Lower lobe of right lung (tissue), 2 donors: ENCODE measurements around the gene VENTX. TPM values are rescaled to one million over a fixed set of nuclear protein-coding genes. Genes with fewer than 3 reads are reported as not detected.

Experiments
- ATAC-seq, 2 donors: fragments of 200-7000 bp; cut with Tn5 transposase; one replicate each; pipeline ENCODE4 v1.9.1; 2020 to 2022; ENCODE audit warnings: mild to moderate bottlenecking in 2 of 2, moderate library complexity in 2 of 2
- DNase-seq: peaks from one replicate; pipeline ENCODE4 v3.0.0-alpha.2; 2020
- H3K27ac ChIP-seq: fragments of 200-600 bp; one replicate; pipeline ENCODE4 v1.8.0; 2022
- H3K27me3 ChIP-seq: fragments of 200-600 bp; one replicate; pipeline ENCODE4 v1.8.0; 2022; ENCODE audit warnings: low read depth
- H3K36me3 ChIP-seq: fragments of 200-600 bp; one replicate; pipeline ENCODE4 v1.8.0; 2022; ENCODE audit warnings: mild to moderate bottlenecking
- H3K4me1 ChIP-seq: fragments of 200-600 bp; one replicate; pipeline ENCODE4 v1.8.0; 2022
- H3K4me3 ChIP-seq: fragments of 200-600 bp; one replicate; pipeline ENCODE4 v1.8.0; 2022; ENCODE audit warnings: mild to moderate bottlenecking
- H3K9me3 ChIP-seq: fragments of 200-600 bp; one replicate; pipeline ENCODE4 v1.8.0; 2022
- CTCF ChIP-seq: fragments of 200-600 bp; IDR thresholded peaks from one replicate; pipeline ENCODE4 v1.8.0; 2022; ENCODE audit warnings: antibody characterized with exemption, mild to moderate bottlenecking
- intact Hi-C: fragments of 100-400 bp; cut with DNase I; formaldehyde crosslinking; loops from one replicate; pipeline ENCODE4 v1.11.0; 2022
- total RNA-seq: library from RNA; stranded (reverse); fragmentation: NEBNext Ultra II Directional; extraction: Animal tissue kit (Norgen Biotek cat#: 25700); gene quantifications from one replicate; pipeline ENCODE4 v1.2.1, GENCODE V29; 2021
- donor health status: DM: no; HTN: yes; CAD: no; lungs with severe emphysema.

Gene VENTX
- total RNA-seq, 1 donor from 2014 or later, result 4.5 TPM

- H3K4me1 ChIP-seq, result peaks cover 17% of the 10 kb centered on the region
- TF ChIP-seq CTCF, result no peak
- H3K4me3 ChIP-seq, result no peak overlapping the region
- no peaks in the 10 kb centered on the region for H3K27me3 ChIP-seq
- no peaks in the 10 kb centered on the region for H3K9me3 ChIP-seq
- intact Hi-C loops, result no loop called here
- no peak overlapping the region for H3K27ac ChIP-seq
- ATAC-seq, result no peak
- DNase-seq, result no peak
- no peaks in the 10 kb centered on the region for H3K36me3 ChIP-seq
These were observed 15.8 kb downstream of the VENTX start for GRCh38 chr10:133253361-133253955.

GRCh38 chr10:133254421-133255120, 16.9 kb downstream of the VENTX start:
- Histone ChIP-seq H3K27me3 (no peaks in the 10 kb centered on the region), H3K4me3 (no peak overlapping the region), H3K36me3 (no peaks in the 10 kb centered on the region), H3K4me1 (peaks cover 28% of the 10 kb centered on the region), H3K9me3 (no peaks in the 10 kb centered on the region), H3K27ac (no peak overlapping the region)
- DNase-seq (no peak), ATAC-seq (no peak)
- no peak for TF ChIP-seq CTCF
- intact Hi-C loops, result no loop called here

- no peak overlapping the region for H3K4me3 ChIP-seq
- ATAC-seq (no peak), DNase-seq (no peak)
- TF ChIP-seq CTCF, result no peak
- H3K27me3 ChIP-seq, result no peaks in the 10 kb centered on the region
- no peak overlapping the region for H3K27ac ChIP-seq
- no peaks in the 10 kb centered on the region for H3K36me3 ChIP-seq
- H3K9me3 ChIP-seq, result no peaks in the 10 kb centered on the region
- intact Hi-C loops, result no loop called here
- H3K4me1 ChIP-seq, result peaks cover 34% of the 10 kb centered on the region
These were observed 17.7 kb downstream of the VENTX start for GRCh38 chr10:133255323-133255722.

GRCh38 chr10:133257489-133258065, 19.9 kb downstream of the VENTX start:
- TF ChIP-seq CTCF, result peak; percentile 37
- no peaks in the 10 kb centered on the region for H3K36me3 ChIP-seq
- H3K27me3 ChIP-seq, result no peaks in the 10 kb centered on the region
- DNase-seq, result peak; percentile 88
- peak; percentile 41 to 63 for ATAC-seq
- intact Hi-C loops, result no loop called here
- no peaks in the 10 kb centered on the region for H3K9me3 ChIP-seq
- peak overlapping the region; percentile 35 for H3K4me3 ChIP-seq
- peak overlapping the region; percentile 87 for H3K27ac ChIP-seq
- peaks cover 50% of the 10 kb centered on the region for H3K4me1 ChIP-seq

- H3K9me3 ChIP-seq, result no peaks in the 10 kb centered on the region
- H3K27me3 ChIP-seq, result no peaks in the 10 kb centered on the region
- ATAC-seq (peak; percentile 46 to 63), DNase-seq (peak; percentile 82)
- no peak for TF ChIP-seq CTCF
- H3K4me1 ChIP-seq, result peaks cover 57% of the 10 kb centered on the region
- intact Hi-C loops, result no loop called here
- peak overlapping the region; percentile 35 for H3K4me3 ChIP-seq
- peak overlapping the region; percentile 87 for H3K27ac ChIP-seq
- no peaks in the 10 kb centered on the region for H3K36me3 ChIP-seq
These were observed 20.6 kb downstream of the VENTX start for GRCh38 chr10:133258066-133258817.
